Mammary epithelial cell (primary cell): ENCODE data around the gene NTMT2.

Experiments used
- CTCF ChIP-seq, 2 donors: IDR thresholded peaks in 1 of 2; conservative IDR thresholded peaks in 1 of 2; 2 replicates each; pipeline ENCODE4 v1.5.1; 2011 to 2012; ENCODE audit warnings: inconsistent platforms in 2 of 2, low read length in 2 of 2, mild to moderate bottlenecking in 2 of 2, control low read depth in 1 of 2, low read depth in 1 of 2; ENCODE audit not compliant: insufficient read depth in 1 of 2; ENCODE audit errors: extremely low read depth in 1 of 2
- EZH2 ChIP-seq: IDR thresholded peaks from 2 replicates; pipeline ENCODE4 v1.6.1; 2012; ENCODE audit warnings: low read length, inconsistent platforms, borderline replicate concordance

GRCh38 chr1:170198090-170198489, 52.3 kb downstream of the NTMT2 start:
- TF ChIP-seq CTCF (conservative IDR thresholded peaks at IDR 0.05 in 1 of 2, IDR thresholded peaks at IDR 0.05 in 1 of 2; ENCODE audit: extremely low read depth in 1 of 2, insufficient read depth in 1 of 2, low read depth in 1 of 2, low read length in 2 of 2) (no peak), EZH2 (no peak)
